Uterus (tissue), 2 donors: ENCODE results near the gene ST6GALNAC3.

Experiments used
- CTCF ChIP-seq, 4 experiments: fragments of 200-600 bp in 2 of 4; fragments of 450-650 bp in 2 of 4; sonication (generic) in 2 of 4; IDR thresholded peaks; one replicate each; pipeline ENCODE4 v1.5.1; 2016 to 2019; ENCODE audit warnings: antibody characterized with exemption in 4 of 4, mild to moderate bottlenecking in 2 of 4, moderate library complexity in 1 of 4
- POLR2A ChIP-seq, 2 donors: fragments of 450-650 bp; IDR thresholded peaks; one replicate each; pipeline ENCODE4 v1.6.1; 2016; ENCODE audit warnings: antibody characterized with exemption in 2 of 2, mild to moderate bottlenecking in 1 of 2, moderate library complexity in 1 of 2

GRCh38 chr1:76080552-76081079, 6.1 kb downstream of the ST6GALNAC3 start:
- TF ChIP-seq CTCF (IDR thresholded peaks at IDR 0.05), result no peak
- TF ChIP-seq POLR2A (IDR thresholded peaks at IDR 0.05), result no peak
